ENCODE data around the gene SF3B1.

GRCh38 chr2:197453914-197454398, 19.1 kb upstream of the SF3B1 start:
- TF ChIP-seq CTCF (conservative IDR thresholded peaks at IDR 0.05 in 1 of 2, IDR thresholded peaks at IDR 0.05 in 1 of 2; ENCODE audit: extremely low read depth in 1 of 2, insufficient read depth in 1 of 2, low read depth in 1 of 2, low read length in 2 of 2), result no peak
- no peak for TF ChIP-seq EZH2 (IDR thresholded peaks at IDR 0.05; ENCODE audit: borderline replicate concordance, low read length)
